IMR-90 (cell line): Measurements from ENCODE around the gene RGS7BP. TPM values are rescaled to one million over a fixed set of nuclear protein-coding genes. Genes with fewer than 3 reads are reported as not detected.

Source experiments
- ATAC-seq: fragments of 200-7000 bp; cut with Tn5 transposase; 2 replicates; pipeline ENCODE4 v1.9.1; 2020; ENCODE audit warnings: low read depth, mild to moderate bottlenecking, moderate library complexity
- BruUV-seq: library from RNA; stranded (reverse); fragments of 400-500 nt; replicated peaks from 2 replicates; lab custom pipeline; 2021; lab: Mats Ljungman, UMichigan
- CTCF ChIA-PET: fragments of 300-600 bp; formaldehyde crosslinking; extraction: SDS; loops from one replicate; lab custom pipeline; 2021; ENCODE audit warnings: antibody characterized with exemption; lab: Yijun Ruan, JAX
- POLR2A ChIA-PET: fragments of 300-600 bp; sonication (Branson Sonifier 250); formaldehyde crosslinking; loops from one replicate; lab custom pipeline; 2022; ENCODE audit warnings: antibody characterized with exemption; ENCODE audit not compliant: unreplicated experiment; lab: Charles Lee
- DNase-seq: peaks from one replicate; pipeline ENCODE4 v3.0.0; 2013
- H2AFZ ChIP-seq: replicated peaks from 2 replicates; pipeline ENCODE3; 2013; ENCODE audit warnings: low read length, mild to moderate bottlenecking; ENCODE audit not compliant: poor library complexity
- H2AK5ac ChIP-seq: 2 replicates; pipeline ENCODE4 v1.6.1; 2013; ENCODE audit warnings: low read depth, low read length, inconsistent platforms
- H2AK9ac ChIP-seq: replicated peaks from 2 replicates; pipeline ENCODE3; 2013; ENCODE audit warnings: mild to moderate bottlenecking, low read depth, low read length, moderate library complexity; ENCODE audit not compliant: poor library complexity
- H2BK120ac ChIP-seq: 2 replicates; pipeline ENCODE4 v1.6.1; 2013; ENCODE audit warnings: low read depth, low read length, inconsistent platforms
- H2BK15ac ChIP-seq: 3 replicates; pipeline ENCODE4 v1.6.1; 2013; ENCODE audit warnings: low read depth, low read length, inconsistent platforms
- H2BK20ac ChIP-seq: 2 replicates; pipeline ENCODE4 v1.6.1; 2013; ENCODE audit warnings: low read depth, mild to moderate bottlenecking, inconsistent platforms, low read length, moderate library complexity
- H2BK5ac ChIP-seq: 2 replicates; pipeline ENCODE4 v1.6.1; 2013; ENCODE audit warnings: mild to moderate bottlenecking, low read depth, low read length, inconsistent platforms; ENCODE audit not compliant: poor library complexity, severe bottlenecking
- H3K14ac ChIP-seq: replicated peaks from 2 replicates; pipeline ENCODE4 v1.6.1; 2013; ENCODE audit warnings: low read depth, low read length, inconsistent platforms
- H3K18ac ChIP-seq: 2 replicates; pipeline ENCODE4 v1.6.1; 2013; ENCODE audit warnings: low read depth, low read length, control low read depth
- H3K23ac ChIP-seq: 2 replicates; pipeline ENCODE4 v1.6.1; 2013; ENCODE audit warnings: low read depth, low read length, inconsistent platforms
- H3K27ac ChIP-seq: 2 replicates; pipeline ENCODE4 v1.5.1; 2013; ENCODE audit warnings: mild to moderate bottlenecking, control low read depth, low read length; ENCODE audit not compliant: insufficient read depth
- H3K27me3 ChIP-seq: 2 replicates; pipeline ENCODE4 v1.6.1; 2013; ENCODE audit warnings: low read length; ENCODE audit not compliant: control insufficient read depth, insufficient read depth
- H3K36me3 ChIP-seq: 2 replicates; pipeline ENCODE4 v1.6.1; 2013; ENCODE audit warnings: low read length, mixed read lengths; ENCODE audit not compliant: control insufficient read depth, insufficient read depth
- H3K4ac ChIP-seq: 2 replicates; pipeline ENCODE4 v1.6.1; 2013; ENCODE audit warnings: low read depth, low read length, inconsistent platforms
- H3K4me1 ChIP-seq: 2 replicates; pipeline ENCODE4 v1.6.1; 2013; ENCODE audit warnings: low read length, mixed read lengths; ENCODE audit not compliant: control insufficient read depth, insufficient read depth
- H3K4me2 ChIP-seq: 2 replicates; pipeline ENCODE4 v1.6.1; 2013; ENCODE audit warnings: low read depth, mild to moderate bottlenecking, control low read depth, low read length, moderate library complexity
- H3K4me3 ChIP-seq: 2 replicates; pipeline ENCODE4 v1.5.1; 2013; ENCODE audit warnings: low read depth, mild to moderate bottlenecking, control low read depth, low read length, moderate library complexity; ENCODE audit not compliant: insufficient read depth
- H3K56ac ChIP-seq: 2 replicates; pipeline ENCODE4 v1.6.1; 2013; ENCODE audit warnings: low read length, inconsistent platforms; ENCODE audit not compliant: insufficient read depth; ENCODE audit errors: extremely low read depth
- H3K79me1 ChIP-seq, 2 experiments: 2 replicates each; pipeline ENCODE4 v1.6.1; 2013; ENCODE audit warnings: low read length in 2 of 2, inconsistent platforms in 1 of 2, low read depth in 1 of 2
- H3K9ac ChIP-seq: 2 replicates; pipeline ENCODE4 v1.6.1; 2013; ENCODE audit warnings: low read depth, low read length, control low read depth
- H3K9me1 ChIP-seq: 2 replicates; pipeline ENCODE4 v1.6.1; 2013; ENCODE audit warnings: low read length, inconsistent platforms; ENCODE audit not compliant: insufficient read depth
- H3K9me3 ChIP-seq: 2 replicates; pipeline ENCODE4 v1.6.1; 2013; ENCODE audit warnings: low read length; ENCODE audit not compliant: control insufficient read depth, insufficient read depth
- H4K20me1 ChIP-seq: 2 replicates; pipeline ENCODE4 v1.6.1; 2013; ENCODE audit warnings: low read length, inconsistent platforms; ENCODE audit not compliant: insufficient read depth
- H4K5ac ChIP-seq: 2 replicates; pipeline ENCODE4 v1.6.1; 2013; ENCODE audit warnings: mild to moderate bottlenecking, low read depth, low read length, control low read depth
- H4K8ac ChIP-seq, 2 experiments: 2 replicates each; pipeline ENCODE4 v1.6.1; 2013; ENCODE audit warnings: low read depth in 2 of 2, low read length in 2 of 2, control low read depth in 1 of 2, inconsistent platforms in 1 of 2
- H4K91ac ChIP-seq: 2 replicates; pipeline ENCODE4 v1.6.1; 2013; ENCODE audit warnings: low read depth, low read length, inconsistent platforms; ENCODE audit not compliant: insufficient read depth
- BHLHE40 ChIP-seq: fragments of 150-350 bp; IDR thresholded peaks from 2 replicates; pipeline ENCODE4 v1.6.1; 2016; ENCODE audit warnings: mild to moderate bottlenecking, low read depth, low read length
- CEBPB ChIP-seq: IDR thresholded peaks from 2 replicates; pipeline ENCODE4 v1.6.1; 2012; ENCODE audit warnings: low read depth, low read length, improper control_type of control experiment
- CHD1 ChIP-seq: IDR thresholded peaks from 2 replicates; pipeline ENCODE4 v1.6.1; 2012; ENCODE audit warnings: low read depth, low read length, improper control_type of control experiment
- CTCF ChIP-seq: conservative IDR thresholded peaks from 2 replicates; pipeline ENCODE4 v1.5.1; 2012; ENCODE audit warnings: mild to moderate bottlenecking, low read depth, low read length, improper control_type of control experiment
- ELK1 ChIP-seq: fragments of 150-350 bp; IDR thresholded peaks from 2 replicates; pipeline ENCODE4 v1.6.1; 2016; ENCODE audit warnings: low read depth, mild to moderate bottlenecking, low read length, moderate library complexity, borderline replicate concordance
- FOS ChIP-seq: fragments of 150-350 bp; IDR thresholded peaks from 2 replicates; pipeline ENCODE4 v1.6.1; 2016; ENCODE audit warnings: low read depth, low read length
- MAFK ChIP-seq: IDR thresholded peaks from 2 replicates; pipeline ENCODE4 v1.6.1; 2012; ENCODE audit warnings: low read depth, low read length, improper control_type of control experiment
- MAZ ChIP-seq: IDR thresholded peaks from 2 replicates; pipeline ENCODE4 v1.6.1; 2012; ENCODE audit warnings: low read depth, mild to moderate bottlenecking, low read length, improper control_type of control experiment, moderate library complexity, borderline replicate concordance
- MXI1 ChIP-seq: IDR thresholded peaks from 2 replicates; pipeline ENCODE4 v1.6.1; 2012; ENCODE audit warnings: low read depth, mild to moderate bottlenecking, low read length, moderate library complexity, borderline replicate concordance
- NFE2L2 ChIP-seq: fragments of 150-350 bp; IDR thresholded peaks from 2 replicates; pipeline ENCODE4 v1.6.1; 2016; ENCODE audit warnings: low read depth, mild to moderate bottlenecking, low read length
- POLR2A ChIP-seq: IDR thresholded peaks from 2 replicates; pipeline ENCODE4 v1.6.1; 2012; ENCODE audit warnings: mild to moderate bottlenecking, low read depth, low read length
- RAD21 ChIP-seq: IDR thresholded peaks from 2 replicates; pipeline ENCODE4 v1.6.1; 2012; ENCODE audit warnings: low read length, improper control_type of control experiment
- RCOR1 ChIP-seq: IDR thresholded peaks from 2 replicates; pipeline ENCODE4 v1.6.1; 2012; ENCODE audit warnings: mild to moderate bottlenecking, low read length, improper control_type of control experiment; ENCODE audit not compliant: insufficient replicate concordance
- RFX5 ChIP-seq: IDR thresholded peaks from 2 replicates; pipeline ENCODE4 v1.8.0; 2012; ENCODE audit warnings: low read depth, mild to moderate bottlenecking, low read length, moderate library complexity
- SMC3 ChIP-seq: fragments of 150-350 bp; IDR thresholded peaks from 2 replicates; pipeline ENCODE4 v1.6.1; 2016; ENCODE audit warnings: low read depth, mild to moderate bottlenecking, antibody characterized with exemption, low read length, moderate library complexity
- USF2 ChIP-seq: fragments of 150-350 bp; IDR thresholded peaks from 2 replicates; pipeline ENCODE4 v1.6.1; 2017; ENCODE audit warnings: mild to moderate bottlenecking, antibody characterized with exemption, low read length, low read depth
- WGBS, 2 experiments: methylation state at CpG; one replicate each; pipeline versions ENCODE4 v1.1.5 to v1.1.7; 2013; ENCODE audit warnings: missing lambda C conversion rate in 2 of 2; ENCODE audit not compliant: insufficient read length in 1 of 2; ENCODE audit errors: extremely low coverage in 2 of 2; 5-methylcytosine and 5-hydroxymethylcytosine counted together
- dilution Hi-C: fragments of 300-500 bp; cut with HindIII; formaldehyde crosslinking; loops from one replicate; pipeline ENCODE4 v1.14.3; 2018; ENCODE audit warnings: low sequenced_read_pairs; ENCODE audit not compliant: unreplicated experiment
- in situ Hi-C: fragments of 300-500 bp; cut with MboI; formaldehyde crosslinking; loops from 3 replicates; pipeline ENCODE4 v1.14.3; 2019; ENCODE audit warnings: low sequenced_read_pairs, inconsistent platforms, mixed read lengths
- intact Hi-C: fragments of 100-400 bp; cut with micrococcal nuclease; formaldehyde crosslinking; loops from 2 replicates; pipeline ENCODE4 v1.10.0; 2022
- polyA plus RNA-seq, 3 experiments: library from polyadenylated mRNA; depleted of rRNA; stranded (reverse); fragments of >200 nt; gene quantifications; 2 replicates each; pipeline ENCODE4 v1.2.3, GENCODE V29; 2012; ENCODE audit warnings: low replicate concordance in 1 of 3
- total RNA-seq: library from RNA; depleted of rRNA; stranded (reverse); fragments of >200 nt; gene quantifications from 2 replicates; pipeline ENCODE4 v1.2.3, GENCODE V29; 2012

Gene RGS7BP
- total and polyA plus RNA-seq, 2 of the 4 experiments (the other 2 are of a cell fraction) = not detected

- H2BK15ac ChIP-seq = no peak overlapping the region
- no peak overlapping the region for H3K4me2 ChIP-seq
- intact Hi-C loops = no loop called here
- in situ Hi-C loops = no loop called here
- H3K18ac ChIP-seq = no peak overlapping the region
- no peaks in the 10 kb centered on the region for H4K20me1 ChIP-seq
- no peak overlapping the region for H3K56ac ChIP-seq
- BruUV-seq = no TSS peak
- H3K27me3 ChIP-seq = peaks cover 8% of the 10 kb centered on the region
- H2AK5ac ChIP-seq = no peak overlapping the region
- POLR2A ChIA-PET = interaction anchor here (0.5 kb wide), 1 partner anchor 876 kb away, joined by 5 read pairs; no protein-coding TSS in a partner anchor
- ATAC-seq (no peak), DNase-seq (no peak)
- H2BK20ac ChIP-seq = no peak overlapping the region
- H3K4me3 ChIP-seq = no peak overlapping the region
- H4K5ac ChIP-seq = no peak overlapping the region
- no peaks in the 10 kb centered on the region for H3K36me3 ChIP-seq
- peaks cover 3% of the 10 kb centered on the region; the same call in 1 of the 2 replicates for H3K4me1 ChIP-seq
- no peak overlapping the region for H2AFZ ChIP-seq
- H3K9me1 ChIP-seq = no peaks in the 10 kb centered on the region
- H2BK120ac ChIP-seq = no peak overlapping the region
- H3K14ac ChIP-seq = no peak overlapping the region
- CTCF ChIA-PET = no interaction called here
- no peaks in the 10 kb centered on the region for H3K9me3 ChIP-seq
- no peak overlapping the region for H3K9ac ChIP-seq
- TF ChIP-seq CEBPB = no peak
- TF ChIP-seq RCOR1 = no peak
- TF ChIP-seq MXI1 = no peak
- TF ChIP-seq USF2 = no peak
- no peak for TF ChIP-seq RFX5
- no peak for TF ChIP-seq RAD21
- TF ChIP-seq ELK1 = no peak
- no peak for TF ChIP-seq CTCF
- TF ChIP-seq MAZ = no peak
- TF ChIP-seq BHLHE40 = no peak
- TF ChIP-seq NFE2L2 = no peak
- no peak for TF ChIP-seq SMC3
- TF ChIP-seq POLR2A = no peak
- TF ChIP-seq MAFK = no peak
- no peak for TF ChIP-seq CHD1
- TF ChIP-seq FOS = no peak
- WGBS, 2 experiments = no CpG with 5 or more reads among the region's 1 CpG
- dilution Hi-C loops = loop anchor here (25.0 kb wide), 1 partner anchor 370 kb away; no protein-coding TSS in a partner anchor
- H4K91ac ChIP-seq = no peak overlapping the region
- H3K4ac ChIP-seq = no peak overlapping the region
- no peak overlapping the region for H4K8ac ChIP-seq
- no peak overlapping the region for H3K23ac ChIP-seq
- H3K27ac ChIP-seq = no peak overlapping the region
- H3K79me1 ChIP-seq = no peaks in the 10 kb centered on the region
- no peak overlapping the region for H2AK9ac ChIP-seq
- no peak overlapping the region for H2BK5ac ChIP-seq
Measured at GRCh38 chr5:64606926-64607325, 101.1 kb downstream of the RGS7BP start.
